Measurements from ENCODE around the gene ABI3BP.
A peak's percentile ranks its signal among the peaks of the same experiment; 100 is the strongest.

Gene ABI3BP

DNA sequence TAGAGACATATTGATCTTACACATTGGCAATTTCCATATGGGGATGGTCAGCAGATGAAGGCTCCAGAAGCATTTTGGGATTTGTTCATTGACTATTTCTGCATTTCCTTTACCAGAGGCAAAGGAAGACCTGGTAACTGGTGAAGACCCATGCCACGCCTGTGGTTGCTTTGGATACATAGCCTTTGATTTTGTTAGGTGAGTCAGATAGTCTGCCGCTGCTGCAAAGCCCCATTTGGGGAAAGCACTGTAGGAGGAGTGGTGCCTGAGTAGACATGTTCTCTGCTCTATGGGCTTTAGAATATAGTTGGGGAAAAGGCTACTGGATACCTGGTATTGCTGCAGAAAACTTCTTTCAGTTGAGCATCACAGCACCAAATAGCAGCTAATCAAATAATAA, 227.2 kb downstream of the ABI3BP start:
- no peak overlapping the region for H3K27ac ChIP-seq
- TF ChIP-seq ZFX (IDR thresholded peaks at IDR 0.05): no peak
- TF ChIP-seq, protein P1, sequence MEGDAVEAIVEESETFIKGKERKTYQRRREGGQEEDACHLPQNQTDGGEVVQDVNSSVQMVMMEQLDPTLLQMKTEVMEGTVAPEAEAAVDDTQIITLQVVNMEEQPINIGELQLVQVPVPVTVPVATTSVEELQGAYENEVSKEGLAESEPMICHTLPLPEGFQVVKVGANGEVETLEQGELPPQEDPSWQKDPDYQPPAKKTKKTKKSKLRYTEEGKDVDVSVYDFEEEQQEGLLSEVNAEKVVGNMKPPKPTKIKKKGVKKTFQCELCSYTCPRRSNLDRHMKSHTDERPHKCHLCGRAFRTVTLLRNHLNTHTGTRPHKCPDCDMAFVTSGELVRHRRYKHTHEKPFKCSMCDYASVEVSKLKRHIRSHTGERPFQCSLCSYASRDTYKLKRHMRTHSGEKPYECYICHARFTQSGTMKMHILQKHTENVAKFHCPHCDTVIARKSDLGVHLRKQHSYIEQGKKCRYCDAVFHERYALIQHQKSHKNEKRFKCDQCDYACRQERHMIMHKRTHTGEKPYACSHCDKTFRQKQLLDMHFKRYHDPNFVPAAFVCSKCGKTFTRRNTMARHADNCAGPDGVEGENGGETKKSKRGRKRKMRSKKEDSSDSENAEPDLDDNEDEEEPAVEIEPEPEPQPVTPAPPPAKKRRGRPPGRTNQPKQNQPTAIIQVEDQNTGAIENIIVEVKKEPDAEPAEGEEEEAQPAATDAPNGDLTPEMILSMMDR (conservative IDR thresholded peaks at IDR 0.05): no peak

DNA sequence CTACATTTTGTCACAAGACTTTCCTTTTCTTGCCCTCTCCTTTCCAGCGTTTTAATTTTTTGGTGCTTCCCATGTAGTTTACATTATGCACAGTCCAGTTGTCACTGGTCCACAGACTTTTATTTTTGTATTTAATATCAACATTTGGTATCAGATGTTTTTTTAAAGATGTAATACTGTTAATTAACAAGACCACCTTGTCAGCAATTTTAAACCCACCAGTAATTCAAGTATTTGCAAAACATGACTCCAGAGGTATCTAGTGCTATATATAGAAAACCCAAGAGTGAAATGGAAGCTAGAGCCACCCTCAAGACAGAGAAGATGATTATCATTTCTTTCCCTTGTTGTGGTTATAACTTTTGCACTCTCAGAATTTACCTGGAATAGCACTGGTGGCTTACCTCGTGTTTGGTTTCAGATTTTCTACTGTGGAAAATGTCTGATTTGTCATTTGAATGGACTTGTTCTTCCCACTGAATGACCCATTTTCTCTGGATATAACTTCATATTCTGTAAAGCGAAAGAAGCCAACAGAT, 227.7 kb downstream of the ABI3BP start:
- no peak for TF ChIP-seq ZFX (IDR thresholded peaks at IDR 0.05)
- TF ChIP-seq, protein P1 (conservative IDR thresholded peaks at IDR 0.05): no peak
- no peak overlapping the region for H3K27ac ChIP-seq

DNA sequence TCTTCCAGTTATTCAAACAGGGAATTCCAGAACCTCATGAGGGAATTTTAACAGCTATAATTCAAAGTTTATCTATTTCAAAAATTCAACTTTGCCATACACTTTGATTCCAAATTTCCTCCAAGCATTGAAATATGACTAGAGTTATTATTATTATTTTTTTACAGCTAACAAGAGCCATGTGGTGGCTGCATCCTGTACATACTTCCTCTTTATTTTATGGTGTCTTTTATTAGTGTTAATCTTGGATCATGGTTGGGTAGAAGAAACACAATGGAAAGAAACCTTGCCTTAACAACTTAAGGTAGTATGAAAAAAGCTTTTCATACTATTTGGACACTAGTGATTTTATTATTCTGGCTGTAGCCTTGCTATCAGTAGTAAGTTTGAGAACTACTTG, 231.3 kb downstream of the ABI3BP start:
- H3K27ac ChIP-seq: no peak overlapping the region
- TF ChIP-seq ZFX (IDR thresholded peaks at IDR 0.05): no peak
- TF ChIP-seq, protein P1 (conservative IDR thresholded peaks at IDR 0.05): no peak

DNA sequence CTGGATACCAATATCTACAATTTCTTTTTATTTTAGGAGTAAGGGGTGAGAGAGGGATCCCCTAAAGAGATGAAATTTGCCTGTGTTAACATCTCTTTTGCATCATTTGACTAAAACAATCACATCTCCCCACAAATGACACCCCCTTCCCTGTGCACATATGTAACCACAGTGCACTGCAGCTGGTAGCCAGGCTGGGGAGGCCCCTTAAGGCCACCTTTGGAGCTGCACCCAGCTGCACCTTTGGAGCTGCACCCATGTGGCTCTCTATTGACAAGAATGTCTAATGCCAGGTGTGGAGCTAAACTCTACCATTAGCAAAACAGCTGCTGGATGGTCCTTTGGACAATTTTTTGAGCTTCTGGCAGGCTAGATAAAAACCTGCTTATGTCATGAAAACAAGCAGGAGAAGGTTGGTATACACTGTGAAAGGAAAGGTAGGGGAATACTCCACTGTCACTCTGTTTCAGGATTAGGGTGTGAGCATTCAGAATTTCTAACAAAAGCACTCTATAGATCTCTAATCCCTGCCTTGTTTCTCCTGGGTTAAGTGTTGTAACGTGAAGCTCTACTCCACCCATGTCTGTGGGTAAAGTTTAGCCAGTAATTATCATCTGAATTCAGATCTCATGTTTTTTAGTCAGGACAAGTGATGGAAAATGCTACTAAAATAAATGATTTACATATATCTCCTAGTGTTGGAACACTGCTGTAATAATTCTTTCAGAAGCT, 231.8 kb downstream of the ABI3BP start:
- TF ChIP-seq, protein P1 (conservative IDR thresholded peaks at IDR 0.05): peak; percentile 20; the same call in 1 of the 2 replicates
- TF ChIP-seq ZFX (IDR thresholded peaks at IDR 0.05): no peak
- H3K27ac ChIP-seq: no peak overlapping the region

DNA sequence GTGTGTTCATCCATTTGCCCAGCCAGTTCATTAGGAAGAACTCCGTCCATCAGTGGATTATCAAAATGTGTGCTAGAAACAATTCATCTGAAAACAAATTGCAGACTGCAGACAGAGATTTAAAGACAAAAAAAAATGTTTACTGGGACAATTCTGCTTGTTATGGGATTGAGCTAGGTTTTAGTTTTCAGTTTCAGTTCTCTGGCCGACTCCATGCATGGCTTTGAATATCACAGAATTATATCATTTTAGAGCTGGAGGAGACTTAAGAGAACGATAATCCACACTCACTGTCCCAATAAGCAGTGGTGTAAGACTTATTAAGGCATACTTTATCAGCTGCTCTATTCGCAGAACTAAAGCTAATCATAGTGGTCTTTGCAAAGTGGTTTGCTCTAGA, 232.8 kb downstream of the ABI3BP start:
- no peak overlapping the region for H3K27ac ChIP-seq
- TF ChIP-seq, protein P1 (conservative IDR thresholded peaks at IDR 0.05): no peak
- no peak for TF ChIP-seq ZFX (IDR thresholded peaks at IDR 0.05)

DNA sequence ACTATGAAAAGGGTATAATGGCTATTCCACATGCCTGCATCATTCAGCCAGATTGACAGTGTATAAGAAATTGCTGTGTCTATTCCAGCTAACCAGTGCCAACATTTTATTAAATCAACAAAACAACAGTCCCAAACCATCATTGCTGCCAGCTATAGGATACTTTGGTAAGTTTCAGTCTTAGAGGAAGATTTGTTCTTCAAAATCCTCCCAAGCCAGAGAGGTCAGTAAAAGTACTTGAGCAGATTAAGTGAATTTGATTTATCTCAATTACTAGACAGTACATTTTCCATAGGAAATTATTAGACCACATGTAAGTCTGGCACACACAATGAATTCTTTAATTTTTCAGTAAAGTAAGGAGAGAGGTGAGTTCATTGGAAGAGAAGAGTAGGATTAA, 233.3 kb downstream of the ABI3BP start:
- TF ChIP-seq ZFX (IDR thresholded peaks at IDR 0.05): no peak
- TF ChIP-seq, protein P1 (conservative IDR thresholded peaks at IDR 0.05): no peak
- H3K27ac ChIP-seq: no peak overlapping the region

DNA sequence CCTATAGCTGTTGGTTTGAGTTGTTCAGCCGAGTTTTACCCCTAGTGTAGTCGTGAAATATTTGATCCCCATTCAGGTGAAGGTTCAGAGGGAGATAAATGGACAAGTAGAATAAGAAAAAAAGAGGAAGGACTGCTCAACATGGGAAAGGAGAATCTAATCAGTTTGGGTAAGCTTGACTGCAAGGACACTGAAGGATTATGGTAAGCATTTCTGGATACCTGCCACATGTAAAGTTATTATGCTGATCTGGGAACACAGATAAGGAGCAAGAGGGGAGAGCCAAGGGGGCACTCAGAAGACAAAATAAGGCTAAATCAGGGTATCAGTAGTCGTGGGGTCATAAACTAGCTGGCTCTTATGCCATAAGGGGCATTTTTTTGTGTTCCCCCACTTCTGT, 234.1 kb downstream of the ABI3BP start:
- no peak for TF ChIP-seq ZFX (IDR thresholded peaks at IDR 0.05)
- TF ChIP-seq, protein P1 (conservative IDR thresholded peaks at IDR 0.05): no peak
- H3K27ac ChIP-seq: no peak overlapping the region
